Mucosa of descending colon (tissue), 3 donors: ENCODE measurements around the gene SPAG17. TPM values are rescaled to one million over a fixed set of nuclear protein-coding genes. Genes with fewer than 3 reads are reported as not detected.
A peak's percentile ranks its signal among the peaks of the same experiment; 100 is the strongest.

Source experiments
- ATAC-seq: fragments of 200-7000 bp; cut with Tn5 transposase; one replicate; pipeline ENCODE4 v1.9.1; 2020; ENCODE audit warnings: mild to moderate bottlenecking, moderate library complexity
- DNase-seq, 3 donors: peaks; one replicate each; pipeline ENCODE4 v3.0.0-alpha.2; 2020
- H3K36me3 ChIP-seq: fragments of 200-600 bp; one replicate; pipeline ENCODE4 v1.8.0; 2021; ENCODE audit warnings: low read depth, mild to moderate bottlenecking
- H3K4me1 ChIP-seq: fragments of 200-600 bp; one replicate; pipeline ENCODE4 v1.8.0; 2021; ENCODE audit warnings: low read depth, mild to moderate bottlenecking
- H3K4me3 ChIP-seq: fragments of 200-600 bp; one replicate; pipeline ENCODE4 v1.8.0; 2021; ENCODE audit warnings: mild to moderate bottlenecking
- H3K9me3 ChIP-seq: fragments of 200-600 bp; one replicate; pipeline ENCODE4 v1.8.0; 2021; ENCODE audit warnings: mild to moderate bottlenecking
- CTCF ChIP-seq: fragments of 200-600 bp; IDR thresholded peaks from one replicate; pipeline ENCODE4 v1.8.0; 2022; ENCODE audit warnings: antibody characterized with exemption, mild to moderate bottlenecking
- intact Hi-C, 2 donors: fragments of 100-400 bp; cut with DNase I in 1 of 2; cut with micrococcal nuclease in 1 of 2; formaldehyde crosslinking; loops; one replicate each; pipeline versions ENCODE4 v1.11.0 to v1.11.1; 2022; cut with DNase I, micrococcal nuclease
- total RNA-seq, 3 donors: library from RNA; stranded (reverse); fragmentation: NEBNext Ultra II Directional in 2 of 3; extraction: Animal tissue kit (Norgen Biotek cat#: 25700) in 2 of 3; gene quantifications; one replicate each; pipeline versions ENCODE4 v1.2.1 to v1.2.4, GENCODE V29; 2021 to 2023
- donor health status: DM: no; HTN: no; CAD: no; lungs with moderate emphysema.
- donor health status: DM: no; HTN: no; CAD: no.
- donor health status: DM: no; HTN: yes; CAD: no.

The SPAG17 gene
- total RNA-seq, 3 donors from 2014 or later: not detected

GRCh38 chr1:118188411-118188810 lies 3.4 kb upstream of the SPAG17 start:
- Histone ChIP-seq H3K4me3 (no peak overlapping the region), H3K36me3 (no peaks in the 10 kb centered on the region), H3K9me3 (no peaks in the 10 kb centered on the region), H3K4me1 (no peaks in the 10 kb centered on the region)
- TF ChIP-seq CTCF: no peak
- no peak for ATAC-seq
- no peak for DNase-seq
- intact Hi-C loops: no loop called here

DNA sequence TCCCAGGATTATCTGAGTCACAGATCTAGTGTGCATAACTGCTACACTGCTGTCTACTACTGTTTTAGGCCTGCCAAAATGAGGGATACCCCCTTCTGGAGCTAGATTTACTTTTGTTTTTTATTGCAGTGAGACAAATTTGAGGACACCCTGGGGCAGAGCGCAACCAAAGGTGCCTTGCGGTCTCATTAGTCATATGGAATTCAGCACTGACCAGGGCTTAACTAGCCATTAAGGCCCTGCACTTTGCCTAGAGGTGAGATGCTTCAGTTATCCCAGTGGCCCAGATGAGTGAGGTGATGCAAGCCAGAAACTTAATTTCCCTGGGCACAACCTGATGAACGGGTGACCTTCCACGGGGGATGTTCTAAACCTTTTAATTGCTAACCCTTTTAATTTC lies 998 bp upstream of the SPAG17 start:
- H3K9me3 ChIP-seq: no peaks in the 10 kb centered on the region
- intact Hi-C loops: no loop called here
- H3K4me1 ChIP-seq: no peaks in the 10 kb centered on the region
- DNase-seq: no peak
- no peaks in the 10 kb centered on the region for H3K36me3 ChIP-seq
- ATAC-seq: no peak
- no peak for TF ChIP-seq CTCF
- H3K4me3 ChIP-seq: no peak overlapping the region

- ATAC-seq: peak; percentile 21
- intact Hi-C loops: no loop called here
- Histone ChIP-seq H3K9me3 (no peaks in the 10 kb centered on the region), H3K36me3 (no peaks in the 10 kb centered on the region), H3K4me3 (no peak overlapping the region), H3K4me1 (no peaks in the 10 kb centered on the region)
- TF ChIP-seq CTCF: no peak
- DNase-seq: no peak
These were observed 317 bp downstream of the SPAG17 start for GRCh38 chr1:118184739-118185083.

GRCh38 chr1:118183586-118183985 lies 1.4 kb downstream of the SPAG17 start:
- no peak for TF ChIP-seq CTCF
- H3K4me1 ChIP-seq: no peaks in the 10 kb centered on the region
- no peak overlapping the region for H3K4me3 ChIP-seq
- ATAC-seq (no peak), DNase-seq (no peak)
- H3K9me3 ChIP-seq: no peaks in the 10 kb centered on the region
- intact Hi-C loops: no loop called here
- no peaks in the 10 kb centered on the region for H3K36me3 ChIP-seq

GRCh38 chr1:118177998-118178397 lies 7.0 kb downstream of the SPAG17 start:
- TF ChIP-seq CTCF: no peak
- no peaks in the 10 kb centered on the region for H3K36me3 ChIP-seq
- no peak overlapping the region for H3K4me3 ChIP-seq
- no peaks in the 10 kb centered on the region for H3K4me1 ChIP-seq
- no peak for DNase-seq
- no peaks in the 10 kb centered on the region for H3K9me3 ChIP-seq
- intact Hi-C loops: no loop called here
- no peak for ATAC-seq

DNA sequence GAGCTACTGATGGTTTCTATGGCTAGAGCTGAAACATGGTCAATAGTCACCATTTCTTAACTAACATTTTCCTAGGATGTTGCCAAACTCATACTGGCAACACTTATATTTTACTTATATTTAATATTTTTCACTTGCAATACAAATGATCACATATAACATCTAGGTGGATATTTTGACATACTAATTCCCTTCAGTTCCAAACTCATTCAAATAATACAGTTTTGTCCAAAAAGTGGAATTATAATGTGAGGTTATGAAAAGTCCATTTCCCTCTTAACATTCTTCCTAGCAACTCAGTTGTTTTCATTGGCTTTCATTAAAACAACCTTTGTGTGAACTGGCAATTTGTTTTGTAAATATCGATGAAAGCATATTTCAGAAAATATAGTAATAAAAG lies 16.0 kb downstream of the SPAG17 start:
- no peaks in the 10 kb centered on the region for H3K4me1 ChIP-seq
- no peaks in the 10 kb centered on the region for H3K36me3 ChIP-seq
- no peak overlapping the region for H3K4me3 ChIP-seq
- no peak for DNase-seq
- no peak for ATAC-seq
- intact Hi-C loops: no loop called here
- no peaks in the 10 kb centered on the region for H3K9me3 ChIP-seq
- TF ChIP-seq CTCF: no peak
